Renal cortex interstitium (tissue), 11 donors: ENCODE data around the gene IL12B. TPM values are rescaled to one million over a fixed set of nuclear protein-coding genes. Genes with fewer than 3 reads are reported as not detected.

Experiments
- DNase-seq, 11 donors: peaks; one replicate each; pipeline ENCODE4 v3.0.0-alpha.2; 2013; ENCODE audit warnings: low read depth in 9 of 11, low spot score in 4 of 11; ENCODE audit errors: extremely low read depth in 1 of 11
- polyA plus RNA-seq, 3 donors: library from polyadenylated mRNA; unstranded; fragments of 120-200 nt; gene quantifications; one replicate each; pipeline ENCODE4 v1.2.1, GENCODE V29; 2013; ENCODE audit not compliant: insufficient read length in 3 of 3

Gene IL12B
- polyA plus RNA-seq, 3 donors = 0.04 to 0.05 TPM; not detected in 1

DNA sequence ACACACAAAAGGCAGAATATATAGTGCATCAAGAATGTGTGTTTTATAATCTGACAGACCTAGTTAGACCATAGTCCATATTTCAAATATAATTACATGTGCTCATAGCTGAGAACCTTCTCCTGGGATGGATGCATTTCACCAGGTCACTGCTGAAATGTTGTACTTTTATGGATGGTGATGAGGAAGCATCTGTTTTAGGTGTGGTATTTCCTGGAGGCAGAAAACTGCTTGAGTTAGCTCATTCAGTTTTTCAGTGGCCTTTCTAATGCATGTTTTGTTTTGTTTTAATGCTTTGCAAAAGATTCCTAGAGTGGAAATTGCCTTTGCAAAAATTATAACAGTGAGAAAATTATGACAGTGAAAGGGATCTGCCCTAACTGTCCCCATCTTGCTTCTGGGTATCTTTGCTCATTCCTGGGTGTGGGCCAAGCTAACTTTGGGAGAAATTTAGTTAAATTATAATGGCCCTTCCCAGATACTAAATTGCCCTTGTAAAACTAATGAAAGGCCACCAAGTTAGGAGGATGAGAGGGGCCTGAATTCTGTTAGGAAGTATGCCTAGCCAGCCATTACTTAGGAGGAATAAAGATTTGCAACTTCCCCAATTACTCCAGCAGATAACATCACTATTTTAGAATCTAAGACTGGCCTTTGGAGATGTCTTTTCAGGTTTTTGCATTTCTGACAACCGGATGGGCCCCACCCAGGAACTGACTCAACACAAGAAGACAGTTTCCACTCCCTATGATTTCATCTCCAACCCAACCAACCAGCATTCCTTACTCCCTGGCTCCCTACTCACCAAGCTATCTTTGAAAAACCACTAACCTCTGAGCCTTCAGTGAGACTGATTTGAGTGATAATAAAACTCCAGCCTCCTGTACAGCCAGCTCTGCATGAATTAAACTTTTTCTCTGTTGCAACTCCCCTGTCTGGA, 7.0 kb upstream of the IL12B start:
- DNase-seq = no peak

DNA sequence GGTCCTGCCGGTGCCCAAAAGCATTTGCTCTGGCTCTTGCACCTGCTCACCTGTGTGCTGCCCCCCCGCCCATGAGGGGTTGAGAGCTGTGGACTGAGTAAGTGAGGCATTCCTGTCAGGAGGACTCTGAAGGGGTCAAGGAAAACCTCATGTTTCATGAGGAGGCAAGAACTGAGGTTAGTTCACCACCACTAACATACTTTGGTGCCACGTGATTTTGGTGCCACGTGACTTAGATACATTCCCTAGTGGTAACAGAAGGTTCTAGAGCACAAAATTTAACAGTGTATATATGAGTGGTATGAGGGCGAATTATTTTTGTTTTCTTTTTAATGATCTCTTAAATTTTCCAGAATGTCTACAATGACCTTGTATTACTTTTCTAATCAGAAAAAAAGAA, 6.3 kb upstream of the IL12B start:
- DNase-seq = no peak

DNA sequence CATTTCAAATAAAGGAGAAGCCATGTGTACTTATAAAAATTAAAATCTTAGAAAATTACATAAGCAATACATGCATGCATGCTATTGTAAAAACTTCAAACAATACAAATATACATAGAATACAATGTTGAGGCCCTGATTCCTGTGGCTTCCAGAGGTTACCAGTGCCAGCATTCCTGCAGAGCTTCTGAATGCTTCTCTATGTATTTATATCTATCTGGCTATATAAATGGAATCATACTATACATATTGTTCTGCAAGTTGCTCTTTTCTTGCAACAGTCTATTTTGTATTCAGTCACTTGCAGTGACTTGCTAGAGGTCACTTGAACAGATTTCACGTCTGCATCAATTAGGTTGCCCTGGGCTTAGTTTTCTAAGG, 3.2 kb upstream of the IL12B start:
- no peak for DNase-seq

DNA sequence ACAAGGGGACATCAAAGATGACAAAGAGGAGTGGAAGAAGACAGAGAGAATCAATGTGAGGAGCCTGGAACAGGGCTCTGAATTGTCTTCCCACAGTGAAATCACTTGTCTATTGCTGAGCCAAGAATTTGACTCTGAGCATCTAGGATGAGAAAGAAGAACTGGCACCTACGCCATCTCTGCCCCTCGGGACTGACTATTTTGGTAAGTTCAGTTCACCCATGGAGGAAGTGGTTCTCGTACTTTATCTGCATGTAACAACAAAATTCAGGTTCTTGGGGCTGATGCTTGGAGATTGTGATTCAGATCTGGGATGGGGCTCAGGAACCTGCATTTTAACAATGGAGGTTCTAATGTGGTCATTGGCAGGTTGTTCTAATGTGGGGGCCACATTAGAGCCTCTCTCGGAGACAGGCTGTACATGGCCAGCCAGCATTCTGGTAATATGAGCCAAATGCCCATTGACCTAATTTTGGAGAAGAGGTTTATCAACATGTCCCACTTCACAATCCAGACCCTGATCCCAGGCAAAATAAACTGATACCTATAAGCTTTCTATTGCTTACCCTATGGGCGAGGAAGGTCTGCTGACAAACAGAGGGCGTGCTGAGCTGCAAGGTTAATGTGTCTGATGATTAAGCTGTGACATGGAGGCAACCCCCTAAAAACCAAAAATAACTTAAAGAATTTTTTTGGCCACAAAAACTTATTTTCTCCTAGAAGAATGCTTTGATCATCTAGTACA, 2.7 kb upstream of the IL12B start:
- no peak for DNase-seq

DNA sequence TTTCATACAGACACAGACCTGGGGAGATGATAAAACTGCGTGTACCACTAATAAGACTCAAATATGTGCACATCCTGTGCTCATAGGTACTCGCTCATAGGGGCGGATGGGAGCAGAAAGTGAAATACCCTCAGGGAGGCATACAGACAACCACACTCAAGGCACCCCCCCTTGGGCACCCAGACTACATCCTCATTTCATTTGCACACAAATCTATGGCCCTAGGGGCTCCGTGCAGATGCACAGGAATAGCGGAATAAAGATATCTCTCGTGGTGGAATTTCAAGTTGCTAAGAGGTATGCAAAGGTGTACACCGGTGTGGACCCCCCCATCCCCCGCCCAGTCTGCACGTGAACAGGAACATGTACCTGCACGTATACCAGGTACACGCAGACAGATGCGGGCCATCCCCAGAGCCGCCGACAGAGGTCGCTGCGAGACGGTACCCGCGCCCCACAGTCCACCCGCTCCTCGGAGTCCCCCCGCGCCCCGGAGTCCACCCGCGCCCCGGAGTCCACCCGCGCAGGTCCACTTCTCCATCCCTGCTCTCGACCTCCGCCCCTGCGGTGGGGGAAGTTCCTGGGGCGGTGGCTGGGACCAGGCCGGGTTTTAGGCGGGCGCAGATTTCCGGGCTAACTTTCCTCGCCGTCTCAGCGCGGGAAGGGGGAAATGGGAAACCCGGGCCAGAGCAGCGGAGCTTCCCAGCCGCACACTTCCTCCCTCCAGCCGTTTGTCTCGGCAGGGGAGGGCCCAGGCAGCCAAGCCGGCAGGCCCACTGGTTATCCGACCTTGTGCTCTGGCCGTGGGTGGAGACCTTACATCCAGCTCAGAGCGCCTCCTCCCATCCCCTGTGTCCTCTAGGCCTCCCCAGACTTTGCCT, 1.0 kb upstream of the IL12B start:
- peak in 6 of 11 donors; percentile 34 to 45 (median 40) for DNase-seq

DNA sequence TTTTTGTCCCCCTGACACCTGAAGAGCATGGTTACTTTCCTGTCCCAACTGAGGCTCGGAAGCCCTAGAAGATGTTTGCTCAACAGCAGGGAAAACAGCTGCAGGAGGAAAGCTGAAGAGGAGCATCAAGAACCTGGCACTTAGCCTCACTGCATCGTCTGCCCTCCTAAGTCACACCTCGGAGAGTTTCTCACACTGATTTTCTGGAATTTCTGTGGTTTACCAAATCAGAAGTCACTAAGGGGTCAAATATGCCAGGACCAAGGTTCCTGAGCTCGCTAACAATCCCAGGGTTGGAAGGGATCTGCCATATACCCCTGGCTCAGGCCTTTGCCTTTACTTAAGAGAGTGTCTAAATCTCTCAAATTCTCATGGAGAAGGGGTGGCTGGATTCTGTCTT, 5.3 kb downstream of the IL12B start:
- no peak for DNase-seq

DNA sequence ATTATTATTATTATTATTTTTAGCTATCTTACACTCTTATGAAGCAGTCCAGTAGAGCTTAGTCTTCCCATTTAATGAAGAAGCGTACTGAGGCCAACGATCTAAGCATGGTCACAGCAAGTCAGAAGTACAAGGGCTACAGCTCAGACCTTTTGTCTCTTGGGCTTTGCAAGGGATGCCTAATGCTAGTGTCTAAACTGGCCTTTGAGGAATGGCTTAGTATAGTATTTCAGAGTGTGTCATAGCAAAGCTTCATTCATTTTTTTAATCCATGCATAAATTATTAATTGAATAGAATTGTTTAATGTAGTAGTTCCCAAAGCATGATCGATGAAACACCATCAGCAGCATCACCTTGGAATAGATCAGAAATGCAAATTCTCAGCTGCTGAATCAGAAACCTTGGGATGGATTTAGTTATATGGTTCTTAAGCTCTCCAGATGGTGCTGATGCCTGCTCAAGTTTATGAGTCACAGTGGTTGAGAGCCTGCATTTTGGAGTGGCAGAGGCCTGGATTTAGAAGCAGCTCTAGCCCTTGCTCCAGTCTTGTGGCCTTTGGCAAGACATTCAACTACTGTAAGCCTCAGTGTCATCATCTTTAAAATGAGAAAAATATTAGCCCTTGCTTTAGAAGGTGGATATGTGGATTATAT, 6.1 kb downstream of the IL12B start:
- no peak for DNase-seq

DNA sequence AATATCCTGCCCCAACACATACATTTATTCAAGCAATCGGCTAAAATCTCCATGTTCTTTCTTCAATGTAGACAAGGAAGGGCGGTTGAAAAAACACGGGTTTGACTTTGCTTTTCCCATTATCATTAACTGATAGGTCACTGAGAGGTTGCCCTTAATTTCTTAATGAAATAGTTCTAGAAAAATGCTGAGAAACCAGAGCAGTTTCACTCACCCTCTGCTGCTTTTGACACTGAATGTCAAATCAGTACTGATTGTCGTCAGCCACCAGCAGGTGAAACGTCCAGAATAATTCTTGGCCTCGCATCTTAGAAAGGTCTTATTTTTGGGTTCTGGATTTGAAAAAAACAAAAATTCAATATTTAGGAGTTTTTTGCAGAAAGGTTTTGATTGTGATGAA, 8.1 kb downstream of the IL12B start:
- DNase-seq = no peak

DNA sequence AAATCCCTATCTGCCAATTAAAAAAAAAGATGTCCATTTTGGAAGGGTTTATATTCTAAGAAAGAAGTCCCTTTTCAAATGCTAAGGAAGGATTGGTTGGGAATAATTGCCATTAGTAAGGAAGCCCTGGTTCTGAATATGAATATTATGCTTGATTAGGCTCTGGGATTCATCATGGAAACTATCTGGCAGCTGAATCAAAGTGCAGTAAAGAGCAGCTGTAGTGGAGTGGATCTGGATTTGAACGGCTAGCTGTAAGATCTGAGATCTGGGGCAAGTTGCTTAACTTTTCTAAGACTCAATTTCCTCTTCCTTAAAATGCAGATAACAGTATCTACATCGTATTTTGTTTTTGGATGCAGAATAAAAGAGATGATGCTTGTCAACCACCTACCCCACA, 10.5 kb downstream of the IL12B start:
- DNase-seq = no peak

DNA sequence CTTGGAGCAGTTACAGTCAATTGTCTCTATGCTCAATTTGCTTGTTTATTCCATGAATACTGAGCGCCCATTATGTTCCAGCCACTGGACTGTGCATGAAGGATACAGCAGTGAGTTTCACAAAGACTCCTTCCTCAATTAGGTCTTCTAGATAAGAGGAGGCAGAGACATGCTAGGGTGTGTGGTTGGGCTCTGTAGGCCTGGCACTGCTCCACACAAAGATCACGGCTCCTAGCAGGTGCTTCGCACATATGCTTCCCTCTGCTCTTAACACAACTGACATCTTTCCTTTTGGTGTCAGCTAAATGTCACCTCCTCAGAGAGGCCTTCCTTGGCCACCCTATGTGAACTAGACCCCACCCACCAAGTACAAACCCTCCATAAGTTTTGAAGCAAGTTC, 10.9 kb downstream of the IL12B start:
- no peak for DNase-seq

DNA sequence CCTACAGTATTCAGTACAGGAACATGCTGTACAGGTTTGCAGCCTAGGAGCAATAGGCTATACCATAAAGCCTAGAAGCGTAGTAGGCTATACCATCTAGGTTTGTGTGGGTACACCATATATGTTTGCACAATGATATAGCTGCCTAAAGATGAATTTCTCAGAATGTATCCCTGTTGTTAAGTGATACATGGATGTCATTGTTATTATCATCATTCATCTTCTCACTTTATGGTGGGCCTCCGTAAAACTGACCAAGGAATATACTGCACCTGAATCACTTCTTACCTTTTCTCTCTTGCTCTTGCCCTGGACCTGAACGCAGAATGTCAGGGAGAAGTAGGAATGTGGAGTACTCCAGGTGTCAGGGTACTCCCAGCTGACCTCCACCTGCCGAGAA, 11.8 kb downstream of the IL12B start:
- no peak for DNase-seq

DNA sequence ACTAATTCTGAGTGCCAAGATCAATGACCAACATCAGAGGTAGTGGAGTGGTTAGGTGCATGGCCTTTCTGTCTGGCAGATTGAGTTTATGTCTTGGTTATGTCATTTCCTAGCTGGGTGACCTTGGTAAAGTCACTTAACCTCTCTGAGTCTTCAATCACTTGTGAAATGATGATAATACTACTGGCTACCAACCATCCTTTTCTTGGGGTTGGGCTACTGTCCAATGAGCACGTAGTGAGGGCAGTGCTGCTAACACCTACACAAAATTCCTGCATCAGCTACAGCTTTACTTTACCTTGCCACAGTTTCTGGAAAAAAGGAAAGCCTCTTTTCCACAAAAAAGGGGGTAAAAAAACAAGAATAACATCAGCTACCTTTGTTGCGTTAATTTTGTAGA, 12.4 kb downstream of the IL12B start:
- DNase-seq = no peak

DNA sequence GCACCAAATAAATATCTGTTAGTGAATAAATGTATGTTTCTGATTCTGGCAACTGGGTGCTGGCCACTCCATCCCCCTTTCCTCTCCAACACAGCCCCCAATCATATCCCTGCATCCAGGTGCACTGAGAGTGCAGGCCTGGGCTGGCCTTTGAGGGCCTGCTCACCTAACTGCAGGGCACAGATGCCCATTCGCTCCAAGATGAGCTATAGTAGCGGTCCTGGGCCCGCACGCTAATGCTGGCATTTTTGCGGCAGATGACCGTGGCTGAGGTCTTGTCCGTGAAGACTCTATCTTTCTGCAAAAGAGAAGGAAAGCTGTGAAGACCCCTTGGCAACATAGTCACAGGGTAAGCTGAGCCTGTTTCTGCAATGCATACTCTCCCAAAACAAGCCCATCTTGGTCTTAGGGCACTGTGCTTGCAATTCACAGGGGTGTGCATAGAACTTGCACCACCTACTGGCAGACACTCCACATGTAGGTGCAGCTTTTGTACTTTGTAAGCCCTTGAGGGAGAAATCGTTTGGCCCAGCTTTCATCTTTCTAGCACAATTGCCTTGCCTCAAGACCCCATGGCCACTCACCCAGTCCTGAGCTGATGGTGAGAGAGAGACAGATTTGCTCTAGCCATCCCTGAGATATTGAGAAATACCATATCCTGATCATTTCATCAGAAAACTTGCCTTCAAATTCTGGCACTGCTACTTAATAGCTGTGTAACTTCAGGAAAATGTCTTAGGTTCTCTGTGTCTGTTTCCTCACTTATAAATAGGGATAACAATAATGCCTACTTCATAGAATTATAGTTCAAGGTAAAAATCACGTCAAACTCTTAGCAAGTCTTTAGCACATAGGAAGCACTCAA, 13.5 kb downstream of the IL12B start:
- DNase-seq = peak in 3 of 11 donors; percentile 16 to 52 (median 23)

DNA sequence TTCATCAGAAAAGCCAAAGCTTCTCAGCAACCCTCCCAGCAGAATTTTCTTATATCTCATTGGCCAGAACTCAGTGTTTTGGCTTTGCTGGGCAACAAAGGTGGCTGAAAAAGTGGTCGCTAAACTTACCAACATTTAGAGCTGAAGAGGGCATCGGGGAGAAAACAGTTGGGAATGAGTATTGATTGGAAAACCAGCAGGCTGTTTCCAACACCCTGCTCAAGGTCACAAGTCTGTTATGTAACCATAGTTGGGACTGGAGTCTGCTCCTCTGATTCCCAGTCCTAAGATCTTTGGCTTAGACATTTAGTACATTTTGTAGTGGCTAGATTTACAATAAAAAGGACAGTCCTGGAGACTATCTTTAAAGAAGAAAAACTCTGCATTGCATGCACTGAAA, 17.1 kb downstream of the IL12B start:
- DNase-seq = no peak

DNA sequence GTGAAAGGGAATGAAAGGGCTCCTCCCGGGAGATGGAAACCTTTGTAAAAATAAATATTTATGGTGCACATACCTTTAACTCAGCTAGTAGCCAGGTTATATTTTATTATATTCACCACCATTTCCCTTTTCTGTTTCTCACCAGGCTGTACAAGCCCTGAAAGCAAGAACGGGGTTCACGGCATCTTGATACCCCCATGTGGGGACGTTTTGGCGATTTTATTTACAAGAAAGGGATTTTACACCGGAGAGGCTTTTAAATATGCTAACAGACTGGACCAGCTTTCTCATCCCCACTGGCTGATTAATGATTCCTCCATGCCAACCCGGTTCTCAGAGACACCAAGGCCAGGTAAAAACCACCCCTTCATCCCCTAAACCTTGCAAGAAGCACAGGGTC, 19.2 kb downstream of the IL12B start:
- DNase-seq = no peak

DNA sequence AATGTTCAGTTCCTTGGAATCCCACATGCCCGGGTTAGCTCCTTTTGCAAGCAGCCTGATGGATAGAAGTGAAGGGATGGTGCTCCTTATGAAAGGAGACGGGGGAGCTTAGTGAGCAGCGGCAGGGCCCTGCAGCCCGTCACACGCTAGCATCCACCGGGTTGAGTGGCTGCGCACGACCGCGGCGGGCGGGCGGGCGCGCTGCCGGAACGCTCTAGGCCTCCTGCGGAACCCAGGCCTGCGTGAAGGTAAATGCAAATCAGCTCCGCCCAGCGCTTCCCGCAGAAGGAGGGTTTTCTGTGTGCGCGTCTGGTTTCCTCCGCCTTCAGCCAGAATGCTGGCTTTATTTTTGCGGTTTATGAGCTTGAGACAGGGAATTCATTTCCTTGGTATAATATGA, 19.8 kb downstream of the IL12B start:
- DNase-seq = peak in 4 of 11 donors; percentile 18 to 42 (median 26)

DNA sequence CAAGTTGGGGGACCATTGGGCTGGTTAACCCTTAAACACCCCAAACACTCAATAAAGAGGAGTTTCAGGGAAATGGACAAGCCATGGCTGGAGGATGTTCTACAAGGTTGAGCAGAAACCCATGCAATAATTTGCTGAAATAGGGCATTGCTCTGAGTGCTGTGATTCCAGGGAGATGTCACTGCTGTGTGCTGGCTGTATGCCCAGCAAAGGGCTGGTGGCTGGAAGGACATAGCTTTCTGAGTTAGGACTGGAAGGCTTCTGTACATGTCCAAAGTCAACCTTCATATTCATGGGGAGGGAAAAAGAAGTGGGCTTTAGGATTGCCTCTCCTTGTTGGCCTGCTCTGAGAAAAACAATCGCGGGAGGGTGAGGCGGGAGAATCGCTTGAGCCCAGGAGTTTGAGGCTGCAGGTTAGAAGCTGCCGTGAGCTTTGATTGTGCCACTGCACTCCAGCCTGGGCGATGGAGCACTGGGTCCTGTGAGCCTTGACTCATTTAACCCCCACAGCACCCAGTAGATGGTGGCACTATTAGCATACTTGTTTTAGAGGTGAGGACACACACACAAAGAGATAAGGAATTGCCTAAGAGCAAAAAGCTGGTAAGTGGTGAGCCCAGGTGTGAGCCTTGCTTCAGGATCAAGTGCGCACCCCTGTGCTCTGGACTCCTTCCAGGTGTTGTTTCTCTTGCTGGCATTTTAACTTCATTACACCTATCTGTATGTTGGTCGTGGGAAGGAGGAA, 20.4 kb downstream of the IL12B start:
- no peak for DNase-seq
